Measurements from ENCODE around the gene IL37. TPM values are rescaled to one million over a fixed set of nuclear protein-coding genes. Genes with fewer than 3 reads are reported as not detected.
A peak's percentile ranks its signal among the peaks of the same experiment; 100 is the strongest.

The IL37 gene
- total RNA-seq, 2 donors from 2014 or later, result not detected

- H3K4me1 ChIP-seq (ENCODE audit: control insufficient read depth, insufficient read depth, low read length), result peaks cover 6% of the 10 kb centered on the region
- H3K27ac Mint-ChIP-seq, result no peak overlapping the region
These were observed 8.1 kb downstream of the IL37 start for GRCh38 chr2:112919086-112919485.

GRCh38 chr2:112920923-112921532, 10.1 kb downstream of the IL37 start:
- Mint-ChIP-seq H3K9me3 (peaks cover 9% of the 10 kb centered on the region), H3K36me3 (ENCODE audit: low read depth) (no peaks in the 10 kb centered on the region), H3K4me1 (peaks cover 25% of the 10 kb centered on the region), H3K27ac (no peak overlapping the region), H3K4me3 (no peak overlapping the region), H3K27me3 (ENCODE audit: insufficient read depth) (peaks cover 8% of the 10 kb centered on the region)
- no peaks in the 10 kb centered on the region for H3K36me3 ChIP-seq (ENCODE audit: control insufficient read depth, insufficient read depth, low read length)
- no peak for TF ChIP-seq CTCF (conservative IDR thresholded peaks at IDR 0.05)
- DNase-seq, result peak; percentile 17
- no peak overlapping the region for H3K4me3 ChIP-seq (ENCODE audit: low read length)
- H3K27ac ChIP-seq (ENCODE audit: low read depth, low read length), result no peak overlapping the region
- H3K9me3 ChIP-seq (ENCODE audit: control insufficient read depth, low read length), result peaks cover 9% of the 10 kb centered on the region
- no peak overlapping the region for H3K9ac ChIP-seq (ENCODE audit: extremely low read depth, low read length, poor library complexity, severe bottlenecking)
- H3K27me3 ChIP-seq (ENCODE audit: control insufficient read depth, insufficient read depth, low read length, poor library complexity, severe bottlenecking), result no peaks in the 10 kb centered on the region
- WGBS, 2 experiments (ENCODE audit: insufficient coverage in 1 of 2, insufficient read length in 1 of 2), result 27 to 48% methylated on average over 3 to 4 of the region's 4 CpGs
- H3K4me1 ChIP-seq (ENCODE audit: control insufficient read depth, insufficient read depth, low read length), result peaks cover 6% of the 10 kb centered on the region

More at GRCh38 chr2:112919086-112919485, 8.1 kb downstream of the IL37 start:
- H3K27me3 Mint-ChIP-seq (ENCODE audit: insufficient read depth), result peaks cover 8% of the 10 kb centered on the region
- Histone ChIP-seq H3K9ac (ENCODE audit: extremely low read depth, low read length, poor library complexity, severe bottlenecking) (no peak overlapping the region), H3K9me3 (ENCODE audit: control insufficient read depth, low read length) (peaks cover 9% of the 10 kb centered on the region), H3K4me3 (ENCODE audit: low read length) (no peak overlapping the region), H3K36me3 (ENCODE audit: control insufficient read depth, insufficient read depth, low read length) (no peaks in the 10 kb centered on the region), H3K27ac (ENCODE audit: low read depth, low read length) (no peak overlapping the region), H3K27me3 (ENCODE audit: control insufficient read depth, insufficient read depth, low read length, poor library complexity, severe bottlenecking) (no peaks in the 10 kb centered on the region)
- WGBS, 2 experiments (ENCODE audit: insufficient coverage in 1 of 2, insufficient read length in 1 of 2), result 90% methylated on average over 1 of the region's 1 CpG; no CpG with 5 or more reads in 1 of the 2 experiments
- no peaks in the 10 kb centered on the region for H3K36me3 Mint-ChIP-seq (ENCODE audit: low read depth)
- peaks cover 13% of the 10 kb centered on the region for H3K4me1 Mint-ChIP-seq
- H3K4me3 Mint-ChIP-seq, result no peak overlapping the region
- DNase-seq, result no peak
- peaks cover 9% of the 10 kb centered on the region for H3K9me3 Mint-ChIP-seq
- no peak for TF ChIP-seq CTCF (conservative IDR thresholded peaks at IDR 0.05)

GRCh38 chr2:112921982-112922381, 11.0 kb downstream of the IL37 start:
- H3K9me3 ChIP-seq (ENCODE audit: control insufficient read depth, low read length), result peaks cover 9% of the 10 kb centered on the region
- H3K36me3 Mint-ChIP-seq (ENCODE audit: low read depth), result no peaks in the 10 kb centered on the region

More at GRCh38 chr2:112921982-112922381, 11.0 kb downstream of the IL37 start:
- Mint-ChIP-seq H3K4me3 (no peak overlapping the region), H3K27me3 (ENCODE audit: insufficient read depth) (peaks cover 8% of the 10 kb centered on the region), H3K4me1 (peaks cover 25% of the 10 kb centered on the region), H3K9me3 (peaks cover 9% of the 10 kb centered on the region), H3K27ac (no peak overlapping the region)
- H3K36me3 ChIP-seq (ENCODE audit: control insufficient read depth, insufficient read depth, low read length), result no peaks in the 10 kb centered on the region
- peaks cover 6% of the 10 kb centered on the region for H3K4me1 ChIP-seq (ENCODE audit: control insufficient read depth, insufficient read depth, low read length)
- no peak overlapping the region for H3K27ac ChIP-seq (ENCODE audit: low read depth, low read length)
- no peak for TF ChIP-seq CTCF (conservative IDR thresholded peaks at IDR 0.05)
- H3K4me3 ChIP-seq (ENCODE audit: low read length), result no peak overlapping the region
- no peak for DNase-seq
- 67 to 86% methylated on average over 1 of the region's 1 CpG for WGBS, 2 experiments (ENCODE audit: insufficient coverage in 1 of 2, insufficient read length in 1 of 2)
- H3K27me3 ChIP-seq (ENCODE audit: control insufficient read depth, insufficient read depth, low read length, poor library complexity, severe bottlenecking), result no peaks in the 10 kb centered on the region
- no peak overlapping the region for H3K9ac ChIP-seq (ENCODE audit: extremely low read depth, low read length, poor library complexity, severe bottlenecking)
